HEK293T (cell line): ENCODE results near the gene GNGT2.

Experiments
- CTCF ChIA-PET: fragments of 350-600 bp; formaldehyde crosslinking; extraction: SDS; loops from one replicate; lab custom pipeline; 2021; ENCODE audit warnings: antibody characterized with exemption, inconsistent platforms; lab: Yijun Ruan, JAX
- POLR2A ChIA-PET: fragments of 350-600 bp; formaldehyde crosslinking; extraction: SDS; loops from one replicate; lab custom pipeline; 2020; ENCODE audit warnings: antibody characterized with exemption, inconsistent platforms; lab: Yijun Ruan, JAX
- DNase-seq: peaks from one replicate; pipeline ENCODE4 v3.0.0; 2012; ENCODE audit warnings: mixed read lengths; ENCODE audit errors: extremely low spot score
- ARNT ChIP-seq: fragments of 450-650 bp; IDR thresholded peaks from 2 replicates; pipeline ENCODE4 v1.6.1; 2017; ENCODE audit warnings: mild to moderate bottlenecking
- BHLHE40 ChIP-seq: fragments of 450-650 bp; IDR thresholded peaks from 2 replicates; pipeline ENCODE4 v1.6.1; 2016; ENCODE audit warnings: mild to moderate bottlenecking, moderate library complexity, borderline replicate concordance
- CTBP1 ChIP-seq: fragments of 450-650 bp; IDR thresholded peaks from 2 replicates; pipeline ENCODE4 v1.6.1; 2016; ENCODE audit warnings: borderline replicate concordance
- ELF4 ChIP-seq: fragments of 450-650 bp; IDR thresholded peaks from 2 replicates; pipeline ENCODE4 v1.6.1; 2017; ENCODE audit warnings: antibody characterized with exemption
- FOXA1 ChIP-seq: fragments of 450-650 bp; IDR thresholded peaks from 2 replicates; pipeline ENCODE4 v1.6.1; 2016; ENCODE audit warnings: mild to moderate bottlenecking
- FOXK2 ChIP-seq: fragments of 450-650 bp; IDR thresholded peaks from 2 replicates; pipeline ENCODE4 v1.6.1; 2016; ENCODE audit warnings: mild to moderate bottlenecking
- FOXM1 ChIP-seq: fragments of 450-650 bp; IDR thresholded peaks from 2 replicates; pipeline ENCODE4 v1.6.1; 2017; ENCODE audit warnings: mild to moderate bottlenecking, borderline replicate concordance
- HDGF ChIP-seq: fragments of 450-650 bp; IDR thresholded peaks from 2 replicates; pipeline ENCODE4 v1.6.1; 2017; ENCODE audit warnings: antibody characterized with exemption, borderline replicate concordance
- L3MBTL2 ChIP-seq: fragments of 450-650 bp; conservative IDR thresholded peaks from 2 replicates; pipeline ENCODE4 v1.6.1; 2016; ENCODE audit warnings: mild to moderate bottlenecking
- LEF1 ChIP-seq: fragments of 450-650 bp; IDR thresholded peaks from 2 replicates; pipeline ENCODE4 v1.6.1; 2017; ENCODE audit warnings: mild to moderate bottlenecking, borderline replicate concordance
- NFRKB ChIP-seq: fragments of 450-650 bp; IDR thresholded peaks from 2 replicates; pipeline ENCODE4 v1.6.1; 2016; ENCODE audit warnings: mild to moderate bottlenecking, moderate library complexity
- PKNOX1 ChIP-seq: fragments of 450-650 bp; IDR thresholded peaks from 2 replicates; pipeline ENCODE4 v1.6.1; 2016
- SP1 ChIP-seq: fragments of 450-650 bp; IDR thresholded peaks from 2 replicates; pipeline ENCODE4 v1.6.1; 2017
- SUZ12 ChIP-seq: fragments of 450-650 bp; IDR thresholded peaks from 2 replicates; pipeline ENCODE4 v1.6.1; 2016; ENCODE audit warnings: mild to moderate bottlenecking
- TARDBP ChIP-seq: fragments of 450-650 bp; IDR thresholded peaks from 2 replicates; pipeline ENCODE4 v1.6.1; 2016
- ZNF384 ChIP-seq: fragments of 450-650 bp; IDR thresholded peaks from 2 replicates; pipeline ENCODE4 v1.6.1; 2016

The GNGT2 gene

GRCh38 chr17:49241692-49242397 lies 31.5 kb upstream of the GNGT2 start:
- no peak for DNase-seq
- ChIA-PET CTCF (no interaction called here), POLR2A (no interaction called here)
- TF ChIP-seq SUZ12: no peak
- TF ChIP-seq TARDBP: no peak
- no peak for TF ChIP-seq FOXM1
- no peak for TF ChIP-seq CTBP1
- no peak for TF ChIP-seq BHLHE40
- TF ChIP-seq ELF4: no peak
- no peak for TF ChIP-seq SP1
- TF ChIP-seq FOXK2: no peak
- no peak for TF ChIP-seq NFRKB
- TF ChIP-seq LEF1: no peak
- no peak for TF ChIP-seq FOXA1
- TF ChIP-seq HDGF: no peak
- TF ChIP-seq ZNF384: no peak
- TF ChIP-seq L3MBTL2: no peak
- no peak for TF ChIP-seq PKNOX1

GRCh38 chr17:49241040-49241439 lies 30.7 kb upstream of the GNGT2 start:
- CTCF ChIA-PET: no interaction called here
- POLR2A ChIA-PET: no interaction called here
- TF ChIP-seq FOXM1 (no peak), SP1 (no peak), LEF1 (no peak), TARDBP (no peak), CTBP1 (no peak), FOXA1 (no peak), PKNOX1 (no peak), NFRKB (no peak), L3MBTL2 (no peak), FOXK2 (no peak), ARNT (no peak), HDGF (no peak), SUZ12 (no peak), BHLHE40 (no peak), ZNF384 (no peak), ELF4 (no peak)
- DNase-seq: no peak

- TF ChIP-seq NFRKB (no peak), SP1 (no peak), TARDBP (no peak), LEF1 (no peak), FOXK2 (no peak), HDGF (no peak)
- ChIA-PET POLR2A (interaction anchor here (1.0 kb wide), 1 partner anchor 20 kb away, joined by 3 read pairs; no protein-coding TSS in a partner anchor), CTCF (no interaction called here)
- DNase-seq: no peak
Measured at GRCh38 chr17:49240619-49241018, 30.2 kb upstream of the GNGT2 start.

- no peak for TF ChIP-seq BHLHE40
- TF ChIP-seq SUZ12: no peak
- no peak for TF ChIP-seq PKNOX1
- TF ChIP-seq FOXK2: no peak
- TF ChIP-seq L3MBTL2: no peak
- no peak for TF ChIP-seq FOXM1
- no peak for TF ChIP-seq SP1
- TF ChIP-seq TARDBP: no peak
- TF ChIP-seq ARNT: no peak
- TF ChIP-seq LEF1: no peak
- no peak for TF ChIP-seq NFRKB
- no peak for TF ChIP-seq ZNF384
- TF ChIP-seq FOXA1: no peak
- TF ChIP-seq ELF4: no peak
- no peak for TF ChIP-seq HDGF
- TF ChIP-seq CTBP1: no peak
- CTCF ChIA-PET: no interaction called here
Measured at GRCh38 chr17:49239963-49240362, 29.6 kb upstream of the GNGT2 start.

GRCh38 chr17:49235896-49236295 lies 25.5 kb upstream of the GNGT2 start:
- ChIA-PET CTCF (no interaction called here), POLR2A (no interaction called here)
- TF ChIP-seq SP1 (no peak), SUZ12 (no peak), ZNF384 (no peak), TARDBP (no peak), CTBP1 (no peak), FOXA1 (no peak), FOXK2 (no peak), FOXM1 (no peak), ELF4 (no peak), BHLHE40 (no peak), HDGF (no peak), PKNOX1 (no peak), ARNT (no peak)
- DNase-seq: no peak

More at GRCh38 chr17:49239963-49240362, 29.6 kb upstream of the GNGT2 start:
- POLR2A ChIA-PET: interaction anchor here (1.0 kb wide), 1 partner anchor 21 kb away, joined by 3 read pairs; no protein-coding TSS in a partner anchor
- no peak for DNase-seq
